ENCODE measurements around the gene PLPP1. TPM values are rescaled to one million over a fixed set of nuclear protein-coding genes. Genes with fewer than 3 reads are reported as not detected.
A peak's percentile ranks its signal among the peaks of the same experiment; 100 is the strongest.

PLPP1 gene
- total RNA-seq, 1 donor from 2014 or later: 31.8 TPM

- Mint-ChIP-seq H3K4me3 (peak overlapping the region; percentile 86), H3K9me3 (no peaks in the 10 kb centered on the region), H3K27ac (peak overlapping the region; percentile 86), H3K4me1 (peaks cover 27% of the 10 kb centered on the region), H3K27me3 (ENCODE audit: low read depth) (no peaks in the 10 kb centered on the region), H3K36me3 (peaks cover 3% of the 10 kb centered on the region)
- TF ChIP-seq, protein P1, sequence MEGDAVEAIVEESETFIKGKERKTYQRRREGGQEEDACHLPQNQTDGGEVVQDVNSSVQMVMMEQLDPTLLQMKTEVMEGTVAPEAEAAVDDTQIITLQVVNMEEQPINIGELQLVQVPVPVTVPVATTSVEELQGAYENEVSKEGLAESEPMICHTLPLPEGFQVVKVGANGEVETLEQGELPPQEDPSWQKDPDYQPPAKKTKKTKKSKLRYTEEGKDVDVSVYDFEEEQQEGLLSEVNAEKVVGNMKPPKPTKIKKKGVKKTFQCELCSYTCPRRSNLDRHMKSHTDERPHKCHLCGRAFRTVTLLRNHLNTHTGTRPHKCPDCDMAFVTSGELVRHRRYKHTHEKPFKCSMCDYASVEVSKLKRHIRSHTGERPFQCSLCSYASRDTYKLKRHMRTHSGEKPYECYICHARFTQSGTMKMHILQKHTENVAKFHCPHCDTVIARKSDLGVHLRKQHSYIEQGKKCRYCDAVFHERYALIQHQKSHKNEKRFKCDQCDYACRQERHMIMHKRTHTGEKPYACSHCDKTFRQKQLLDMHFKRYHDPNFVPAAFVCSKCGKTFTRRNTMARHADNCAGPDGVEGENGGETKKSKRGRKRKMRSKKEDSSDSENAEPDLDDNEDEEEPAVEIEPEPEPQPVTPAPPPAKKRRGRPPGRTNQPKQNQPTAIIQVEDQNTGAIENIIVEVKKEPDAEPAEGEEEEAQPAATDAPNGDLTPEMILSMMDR (IDR thresholded peaks at IDR 0.05; ENCODE audit: unreplicated experiment): no peak
- no peak for DNase-seq (ENCODE audit: low spot score in 2 of 2, unreplicated experiment in 2 of 2)
Measured at GRCh38 chr5:55535199-55535905, 588 bp upstream of the PLPP1 start.

DNA sequence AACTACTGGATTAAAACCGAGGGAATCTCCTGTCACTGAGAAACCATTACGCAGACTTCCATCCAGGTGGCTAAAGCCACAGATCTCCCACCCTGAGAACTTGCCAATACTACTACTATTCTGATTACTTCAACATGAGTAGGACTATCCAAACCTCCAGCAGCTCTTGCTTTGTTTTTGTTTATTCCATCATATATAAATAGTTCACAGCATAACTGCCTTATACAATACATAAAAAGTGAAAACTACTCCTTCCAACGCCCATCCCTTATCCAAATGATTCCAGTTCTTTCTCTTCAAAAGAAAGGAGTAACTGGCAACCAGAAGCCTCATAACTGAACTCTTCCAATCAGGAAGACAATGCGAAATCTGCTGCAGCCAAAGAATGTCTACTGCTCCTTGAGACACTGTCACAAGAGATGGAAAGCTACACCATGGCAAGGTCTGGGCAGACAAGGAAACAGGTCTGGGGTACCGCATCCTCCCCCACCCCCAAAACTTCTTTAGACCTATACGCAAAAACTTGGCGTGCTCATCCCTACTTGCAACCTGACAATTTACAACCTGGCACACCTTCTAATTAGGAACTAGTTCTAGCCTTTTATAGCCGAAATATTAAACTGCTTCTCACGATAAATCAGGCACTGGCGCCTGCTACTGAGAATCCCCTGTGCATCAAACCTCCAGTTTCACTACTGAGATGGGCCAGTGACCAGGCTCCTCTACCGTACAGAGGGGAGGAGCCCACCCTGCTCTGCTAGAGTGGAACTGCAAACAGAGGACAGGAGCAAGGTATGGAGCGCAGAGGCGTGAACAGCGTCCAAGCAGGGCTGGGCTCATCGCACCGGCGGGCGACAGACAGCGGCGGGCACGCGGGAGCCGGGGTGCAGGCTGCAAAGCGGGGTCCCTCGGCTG, 986 bp downstream of the PLPP1 start:
- DNase-seq (ENCODE audit: low spot score in 2 of 2, unreplicated experiment in 2 of 2): peak; percentile 37 to 68
- H3K4me1 Mint-ChIP-seq: peaks cover 27% of the 10 kb centered on the region
- H3K27ac Mint-ChIP-seq: peak overlapping the region; percentile 77

DNA sequence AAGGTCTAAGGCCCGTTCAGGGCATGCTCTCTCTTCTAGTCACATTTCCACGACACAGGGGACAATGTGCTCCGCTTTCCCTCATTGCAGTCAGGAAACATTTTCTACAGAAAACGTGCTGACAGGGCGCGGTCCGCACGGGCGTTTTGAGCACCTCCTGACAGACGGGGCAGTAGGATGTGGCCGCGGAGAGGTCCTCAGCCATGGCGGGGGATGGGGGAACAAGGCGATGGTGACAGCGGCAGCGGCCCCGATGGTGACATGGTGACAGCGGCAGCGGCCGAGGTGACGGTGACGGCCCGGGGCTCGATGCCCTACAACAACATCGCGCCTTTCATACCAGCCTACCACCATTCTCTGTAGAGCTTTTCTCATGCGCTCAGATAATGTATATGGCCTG, 4.1 kb downstream of the PLPP1 start:
- no peaks in the 10 kb centered on the region for H3K27me3 Mint-ChIP-seq (ENCODE audit: low read depth)
- DNase-seq (ENCODE audit: low spot score in 2 of 2, unreplicated experiment in 2 of 2): no peak
- H3K4me1 Mint-ChIP-seq: peaks cover 33% of the 10 kb centered on the region
- H3K4me3 Mint-ChIP-seq: no peak overlapping the region
- H3K9me3 Mint-ChIP-seq: no peaks in the 10 kb centered on the region
- no peak overlapping the region for H3K27ac Mint-ChIP-seq
- TF ChIP-seq, protein P1 (IDR thresholded peaks at IDR 0.05; ENCODE audit: unreplicated experiment): no peak
- peaks cover 3% of the 10 kb centered on the region for H3K36me3 Mint-ChIP-seq

More for the DNA sequence above, 986 bp downstream of the PLPP1 start:
- H3K36me3 Mint-ChIP-seq: peaks cover 3% of the 10 kb centered on the region
- no peaks in the 10 kb centered on the region for H3K27me3 Mint-ChIP-seq (ENCODE audit: low read depth)
- H3K4me3 Mint-ChIP-seq: peak overlapping the region; percentile 86
- H3K9me3 Mint-ChIP-seq: no peaks in the 10 kb centered on the region
- TF ChIP-seq, protein P1 (IDR thresholded peaks at IDR 0.05; ENCODE audit: unreplicated experiment): no peak

DNA sequence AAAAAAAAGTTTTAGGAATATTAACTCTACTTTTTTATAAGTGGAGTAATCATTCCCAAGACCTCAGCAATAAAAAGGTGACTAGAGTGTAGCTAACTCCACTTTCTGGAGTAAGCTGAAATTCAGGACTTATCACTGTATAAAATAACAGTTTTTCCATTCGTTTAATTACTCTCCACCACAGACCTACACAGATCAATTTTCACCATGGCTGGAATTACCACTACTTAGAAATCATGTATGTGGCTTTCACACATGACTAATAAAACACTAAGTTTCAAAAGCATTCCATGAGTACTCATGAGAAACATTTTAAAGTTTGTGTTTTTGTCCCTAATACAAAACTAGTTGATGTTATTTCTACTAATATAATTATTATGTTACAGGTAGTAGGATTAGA, 9.9 kb downstream of the PLPP1 start:
- no peak overlapping the region for H3K4me3 Mint-ChIP-seq
- TF ChIP-seq, protein P1 (IDR thresholded peaks at IDR 0.05; ENCODE audit: unreplicated experiment): no peak
- H3K9me3 Mint-ChIP-seq: no peaks in the 10 kb centered on the region
- H3K4me1 Mint-ChIP-seq: peaks cover 8% of the 10 kb centered on the region
- no peaks in the 10 kb centered on the region for H3K27me3 Mint-ChIP-seq (ENCODE audit: low read depth)
- no peak overlapping the region for H3K27ac Mint-ChIP-seq
- H3K36me3 Mint-ChIP-seq: no peaks in the 10 kb centered on the region
- DNase-seq (ENCODE audit: low spot score in 2 of 2, unreplicated experiment in 2 of 2): no peak

- Mint-ChIP-seq H3K27ac (no peak overlapping the region), H3K36me3 (no peaks in the 10 kb centered on the region), H3K4me3 (no peak overlapping the region), H3K27me3 (ENCODE audit: low read depth) (no peaks in the 10 kb centered on the region), H3K4me1 (peaks cover 15% of the 10 kb centered on the region), H3K9me3 (no peaks in the 10 kb centered on the region)
- TF ChIP-seq, protein P1 (IDR thresholded peaks at IDR 0.05; ENCODE audit: unreplicated experiment): no peak
- no peak for DNase-seq (ENCODE audit: low spot score in 2 of 2, unreplicated experiment in 2 of 2)
Measured at GRCh38 chr5:55523293-55523692, 11.5 kb downstream of the PLPP1 start.
